GM19328 (cell line): ENCODE data around the gene ESYT1.
"Not testable (repeated sequence)": the region's sequence is repeated elsewhere in the genome, so short reads cannot be mapped to it uniquely, and the experiment has no call there.

Experiments
- ATAC-seq: cut with Tn5 transposase; IDR thresholded peaks from one replicate; pipeline ENCODE4 v1.9.1; 2021; ENCODE audit warnings: mild to moderate bottlenecking, moderate library complexity; ENCODE audit not compliant: unreplicated experiment

The ESYT1 gene

GRCh38 chr12:56104109-56104814 is 23.8 kb upstream of the ESYT1 start, which contains the start of gene PA2G4:
PA2G4 (plus strand) TSS chr12:56104559; CDS start chr12:56104738, 179 bp downstream.
- ATAC-seq: peak; percentile 93

- ATAC-seq: no peak
Observed at GRCh38 chr12:56104815-56105608, 23.1 kb upstream of the ESYT1 start.

- ATAC-seq: no peak
Observed at GRCh38 chr12:56105609-56105902, 22.5 kb upstream of the ESYT1 start.

GRCh38 chr12:56107242-56107641 is 20.8 kb upstream of the ESYT1 start:
- ATAC-seq: no peak

GRCh38 chr12:56110571-56110970 is 17.5 kb upstream of the ESYT1 start:
- ATAC-seq: no peak

GRCh38 chr12:56114084-56114483 is 14.0 kb upstream of the ESYT1 start:
- ATAC-seq: no peak

- no peak for ATAC-seq
Observed at GRCh38 chr12:56115329-56115728, 12.7 kb upstream of the ESYT1 start.

- ATAC-seq: peak; percentile 42
Observed at GRCh38 chr12:56116267-56117081, 11.6 kb upstream of the ESYT1 start, which contains the start of gene RPL41. RPL41 (plus strand) TSS chr12:56116633.

GRCh38 chr12:56117082-56117706 is 10.9 kb upstream of the ESYT1 start:
- ATAC-seq: not testable (repeated sequence)

- peak; percentile 78 for ATAC-seq
Observed at GRCh38 chr12:56117778-56118687, 10.0 kb upstream of the ESYT1 start, which contains the start of gene ZC3H10. ZC3H10 (plus strand) TSS chr12:56118266; CDS start chr12:56120563, 2,297 bp downstream.

GRCh38 chr12:56118688-56119357 is 9.2 kb upstream of the ESYT1 start:
- peak; percentile 1 for ATAC-seq

- no peak for ATAC-seq
Observed at GRCh38 chr12:56119361-56119796, 8.7 kb upstream of the ESYT1 start.

GRCh38 chr12:56120158-56120846 is 7.8 kb upstream of the ESYT1 start:
- ATAC-seq: no peak

GRCh38 chr12:56121204-56121870 is 6.7 kb upstream of the ESYT1 start:
- ATAC-seq: no peak

GRCh38 chr12:56122637-56123036 is 5.4 kb upstream of the ESYT1 start:
- ATAC-seq: no peak

GRCh38 chr12:56124133-56124532 is 3.9 kb upstream of the ESYT1 start:
- ATAC-seq: no peak

- ATAC-seq: no peak
Observed at GRCh38 chr12:56126732-56127239, 1.3 kb upstream of the ESYT1 start.

- no peak for ATAC-seq
Observed at GRCh38 chr12:56127485-56127887, 581 bp upstream of the ESYT1 start.
